GM12892 (cell line): ENCODE measurements around the gene CYP2S1.

Experiments used
- POLR2A ChIP-seq: IDR thresholded peaks from 2 replicates; pipeline ENCODE4 v1.6.1; 2011; ENCODE audit warnings: low read depth, low read length, control low read depth
- POLR2AphosphoS5 ChIP-seq: IDR thresholded peaks from 2 replicates; pipeline ENCODE4 v1.6.1; 2011; ENCODE audit warnings: low read depth, low read length, control low read depth
- TAF1 ChIP-seq: IDR thresholded peaks from 2 replicates; pipeline ENCODE4 v1.6.1; 2011; ENCODE audit warnings: low read depth, mild to moderate bottlenecking, control low read depth, low read length, borderline replicate concordance

DNA sequence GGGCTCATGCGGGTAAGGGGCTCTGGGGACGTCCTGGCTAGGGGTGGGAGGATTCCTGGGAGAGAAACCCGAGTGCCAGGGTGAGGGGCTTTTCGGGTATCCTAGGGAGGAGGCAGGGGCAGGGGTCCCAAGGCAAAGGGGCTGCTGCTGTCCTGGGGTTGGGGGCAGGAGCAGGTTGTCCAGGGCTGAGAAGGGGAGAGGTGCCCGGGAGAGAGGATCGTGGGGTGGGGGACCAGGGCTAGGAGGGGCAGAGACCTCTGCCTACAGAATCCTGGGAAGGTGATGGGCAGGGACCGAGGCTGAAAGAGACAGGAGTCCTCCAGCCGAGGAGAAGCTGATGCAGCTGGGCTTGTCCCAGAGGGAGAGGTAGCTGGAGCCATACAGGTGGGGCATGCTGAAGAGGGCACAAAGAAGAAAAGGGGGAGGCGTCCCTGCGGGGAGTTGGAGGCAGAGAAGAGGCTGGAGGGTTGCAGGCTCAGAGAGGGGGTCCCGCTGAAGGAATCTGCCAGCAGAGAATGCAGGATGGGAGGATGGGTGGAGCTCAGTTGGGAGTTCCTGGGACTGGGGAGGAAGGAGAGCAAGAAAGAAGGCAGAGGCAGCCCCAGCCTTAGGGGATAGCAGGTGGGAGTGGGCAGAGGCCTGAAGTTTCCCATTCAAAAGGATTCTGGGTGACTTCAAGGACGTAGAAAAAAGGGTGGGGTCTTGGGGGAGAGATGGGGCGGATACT lies 574 bp downstream of the CYP2S1 start:
- TF ChIP-seq POLR2A (no peak), POLR2AphosphoS5 (no peak), TAF1 (no peak)
